Measurements from ENCODE around the gene MAML2.

- TF ChIP-seq CTCF (conservative IDR thresholded peaks at IDR 0.05) (no peak), EZH2 (IDR thresholded peaks at IDR 0.05; ENCODE audit: low read depth) (no peak)
These were observed 320.9 kb downstream of the MAML2 start for GRCh38 chr11:96021901-96022650.

Data from PC-9 (cell line).